ENCODE data around the gene CCDC97.
"Not testable (repeated sequence)": the region's sequence is repeated elsewhere in the genome, so short reads cannot be mapped to it uniquely, and the experiment has no call there.

The CCDC97 gene

GRCh38 chr19:41310033-41310831 is at the start of gene CCDC97:
Gene CCDC97, plus strand, starts transcription at chr19:41310172. Its CDS starts 139 bp downstream, at chr19:41310311.
- peak; percentile 94 for DNase-seq

- no peak for DNase-seq
These were observed 48.3 kb upstream of the CCDC97 start for GRCh38 chr19:41261474-41262190.

GRCh38 chr19:41263042-41263849 is 46.7 kb upstream of the CCDC97 start:
- peak; percentile 83 to 86 for DNase-seq

GRCh38 chr19:41263850-41264580 is 46.0 kb upstream of the CCDC97 start, which contains the start of gene HNRNPUL1:
Gene HNRNPUL1, plus strand, starts transcription at chr19:41264372. Its CDS starts 132 bp downstream, at chr19:41264504.
- DNase-seq, result peak; percentile 100

GRCh38 chr19:41264581-41265394 is 45.2 kb upstream of the CCDC97 start:
- DNase-seq, result peak; percentile 77 to 81

GRCh38 chr19:41265395-41266153 is 44.4 kb upstream of the CCDC97 start:
- peak; percentile 32 to 44 for DNase-seq

- DNase-seq, result no peak
These were observed 40.9 kb upstream of the CCDC97 start for GRCh38 chr19:41269055-41269454.

GRCh38 chr19:41269571-41269970 is 40.4 kb upstream of the CCDC97 start:
- no peak for DNase-seq

GRCh38 chr19:41273076-41273475 is 36.9 kb upstream of the CCDC97 start:
- DNase-seq, result no peak

GRCh38 chr19:41274802-41275201 is 35.2 kb upstream of the CCDC97 start:
- no peak for DNase-seq

GRCh38 chr19:41276231-41276630 is 33.7 kb upstream of the CCDC97 start:
- DNase-seq, result no peak

- no peak for DNase-seq
These were observed 31.5 kb upstream of the CCDC97 start for GRCh38 chr19:41278478-41278877.

GRCh38 chr19:41288673-41289530 is 21.1 kb upstream of the CCDC97 start:
- DNase-seq, result no peak

GRCh38 chr19:41289814-41290213 is 20.2 kb upstream of the CCDC97 start:
- not testable (repeated sequence) for DNase-seq

- DNase-seq, result no peak
These were observed 15.6 kb upstream of the CCDC97 start for GRCh38 chr19:41294393-41294792.

GRCh38 chr19:41295499-41295898 is 14.5 kb upstream of the CCDC97 start:
- DNase-seq, result no peak

- no peak for DNase-seq
These were observed 13.5 kb upstream of the CCDC97 start for GRCh38 chr19:41296433-41296871.

- no peak for DNase-seq
These were observed 12.2 kb upstream of the CCDC97 start for GRCh38 chr19:41297628-41298347.

All from activated T-cell treated with anti-CD3 and anti-CD28 coated beads, Interleukin-2, amount 50 U/mL, for 48 hours (primary cell).